Right lobe of liver (tissue), 6 donors: ENCODE data around the gene GLP2R. TPM values are rescaled to one million over a fixed set of nuclear protein-coding genes. Genes with fewer than 3 reads are reported as not detected.
A peak's percentile ranks its signal among the peaks of the same experiment; 100 is the strongest.

Experiments used
- ATAC-seq, 4 donors: fragments of 200-7000 bp; cut with Tn5 transposase; one replicate each; pipeline ENCODE4 v1.9.1; 2020; ENCODE audit warnings: mild to moderate bottlenecking in 4 of 4, moderate library complexity in 4 of 4
- DNase-seq, 3 donors: peaks; one replicate each; pipeline ENCODE4 v3.0.0-alpha.2; 2020
- H3K27ac ChIP-seq, 3 donors: fragments of 200-600 bp; one replicate each; pipeline ENCODE4 v1.8.0; 2022
- H3K27me3 ChIP-seq, 2 donors: fragments of 200-600 bp; one replicate each; pipeline ENCODE4 v1.8.0; 2022
- H3K36me3 ChIP-seq, 4 donors: fragments of 200-600 bp; sonication (generic) in 1 of 4; one replicate each; pipeline versions ENCODE4 v1.5.1 to v1.8.0; 2017 to 2022; ENCODE audit warnings: control low read depth in 1 of 4
- H3K4me1 ChIP-seq, 4 donors: fragments of 200-600 bp; sonication (generic) in 1 of 4; one replicate each; pipeline versions ENCODE4 v1.5.1 to v1.8.0; 2017 to 2022; ENCODE audit warnings: control low read depth in 1 of 4
- H3K4me3 ChIP-seq, 3 donors: fragments of 200-600 bp; one replicate each; pipeline ENCODE4 v1.8.0; 2022
- H3K9me3 ChIP-seq, 4 donors: fragments of 200-600 bp; sonication (generic) in 1 of 4; one replicate each; pipeline versions ENCODE4 v1.5.1 to v1.8.0; 2017 to 2022; ENCODE audit warnings: control low read depth in 1 of 4
- POLR2A ChIP-seq: fragments of 450-650 bp; IDR thresholded peaks from one replicate; pipeline ENCODE4 v1.6.1; 2017; ENCODE audit warnings: antibody characterized with exemption, mild to moderate bottlenecking
- WGBS: methylation state at CpG from one replicate; pipeline ENCODE4 v1.1.6; 2018; ENCODE audit warnings: low coverage, low lambda C conversion rate; ENCODE audit not compliant: insufficient coverage; ENCODE audit errors: missing lambda C conversion rate; 5-methylcytosine and 5-hydroxymethylcytosine counted together
- intact Hi-C, 2 donors: fragments of 100-400 bp; cut with DNase I; formaldehyde crosslinking; loops; one replicate each; pipeline versions ENCODE4 v1.11.2 to v1.14.1; 2022
- total RNA-seq, 6 experiments: library from RNA; depleted of rRNA in 2 of 6; stranded (reverse); fragments of >200 nt in 2 of 6; fragmentation: NEBNext Ultra II Directional in 3 of 6; extraction: Animal tissue kit (Norgen Biotek cat#: 25700) in 3 of 6; gene quantifications; one replicate each; pipeline versions ENCODE4 v1.1.0 to v1.2.4, GENCODE V29; 2016 to 2023
- TF ChIP-seq, protein P1 (sequence below), 4 donors: fragments of 200-600 bp in 3 of 4; fragments of 450-650 bp in 1 of 4; IDR thresholded peaks; one replicate each; pipeline versions ENCODE4 v1.5.1 to v1.8.0; 2016 to 2022; ENCODE audit warnings: antibody characterized with exemption in 4 of 4, mild to moderate bottlenecking in 2 of 4
- donor health status: DM: no; HTN: yes; CAD: no.
- donor health status: DM: no; HTN: no; CAD: no.
- donor health status: DM: no; HTN: no; CAD: no.
- donor health status: DM: no; HTN: yes; CAD: no.
- donor health status: DM: no; HTN: yes; CAD: no.

GLP2R gene
- total RNA-seq, 6 experiments from 2014 or later = 0.12 to 2.4 (median 0.63) TPM

DNA sequence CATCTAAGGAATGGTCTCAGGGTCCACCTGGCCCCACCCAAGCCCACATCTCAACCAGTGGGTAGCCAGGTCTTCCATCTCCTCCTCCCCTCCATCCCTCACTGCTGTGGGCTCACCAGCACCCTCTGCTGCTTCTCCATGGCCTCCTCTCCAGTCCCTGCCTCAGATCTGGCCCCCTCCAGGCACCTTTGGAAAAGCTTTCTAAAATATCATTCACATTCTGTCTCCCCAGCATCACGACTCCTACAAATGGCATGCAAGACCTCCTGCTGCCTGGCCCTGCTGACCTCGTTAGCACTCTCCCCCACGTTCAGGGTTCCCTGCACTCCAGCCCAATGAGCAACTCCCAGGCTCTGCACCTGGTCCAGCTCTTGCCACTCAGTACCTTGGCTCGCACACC is 13.7 kb downstream of the GLP2R start:
- Histone ChIP-seq H3K27me3 (no peaks in the 10 kb centered on the region), H3K4me1 (peaks cover 0 to 5% (median 3%) of the 10 kb centered on the region in 4 donors), H3K27ac (no peak overlapping the region), H3K9me3 (no peaks in the 10 kb centered on the region), H3K4me3 (no peak overlapping the region), H3K36me3 (no peaks in the 10 kb centered on the region)
- ATAC-seq = no peak
- intact Hi-C loops = no loop called here
- 53% methylated on average over 4 of the region's 4 CpGs for WGBS
- no peak for TF ChIP-seq POLR2A
- TF ChIP-seq, protein P1, sequence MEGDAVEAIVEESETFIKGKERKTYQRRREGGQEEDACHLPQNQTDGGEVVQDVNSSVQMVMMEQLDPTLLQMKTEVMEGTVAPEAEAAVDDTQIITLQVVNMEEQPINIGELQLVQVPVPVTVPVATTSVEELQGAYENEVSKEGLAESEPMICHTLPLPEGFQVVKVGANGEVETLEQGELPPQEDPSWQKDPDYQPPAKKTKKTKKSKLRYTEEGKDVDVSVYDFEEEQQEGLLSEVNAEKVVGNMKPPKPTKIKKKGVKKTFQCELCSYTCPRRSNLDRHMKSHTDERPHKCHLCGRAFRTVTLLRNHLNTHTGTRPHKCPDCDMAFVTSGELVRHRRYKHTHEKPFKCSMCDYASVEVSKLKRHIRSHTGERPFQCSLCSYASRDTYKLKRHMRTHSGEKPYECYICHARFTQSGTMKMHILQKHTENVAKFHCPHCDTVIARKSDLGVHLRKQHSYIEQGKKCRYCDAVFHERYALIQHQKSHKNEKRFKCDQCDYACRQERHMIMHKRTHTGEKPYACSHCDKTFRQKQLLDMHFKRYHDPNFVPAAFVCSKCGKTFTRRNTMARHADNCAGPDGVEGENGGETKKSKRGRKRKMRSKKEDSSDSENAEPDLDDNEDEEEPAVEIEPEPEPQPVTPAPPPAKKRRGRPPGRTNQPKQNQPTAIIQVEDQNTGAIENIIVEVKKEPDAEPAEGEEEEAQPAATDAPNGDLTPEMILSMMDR (IDR thresholded peaks at IDR 0.05) = no peak
- DNase-seq = no peak

GRCh38 chr17:9842057-9842758 is 16.5 kb downstream of the GLP2R start:
- WGBS = 0% methylated on average over 4 of the region's 14 CpGs
- no peak overlapping the region for H3K4me3 ChIP-seq
- peak overlapping the region in 2 of 3 donors; percentile 24 for H3K27ac ChIP-seq
- H3K9me3 ChIP-seq = no peaks in the 10 kb centered on the region
- peak; percentile 96 to 98 (median 98) for ATAC-seq
- intact Hi-C loops = no loop called here
- peak; percentile 40 to 80 (median 64) for DNase-seq
- H3K36me3 ChIP-seq = no peaks in the 10 kb centered on the region
- peaks cover 0 to 5% (median 3%) of the 10 kb centered on the region in 4 donors for H3K4me1 ChIP-seq
- TF ChIP-seq POLR2A = no peak
- TF ChIP-seq, protein P1 (IDR thresholded peaks at IDR 0.05) = no peak
- no peaks in the 10 kb centered on the region for H3K27me3 ChIP-seq

GRCh38 chr17:9843152-9844010 is 17.7 kb downstream of the GLP2R start:
- Histone ChIP-seq H3K27me3 (no peaks in the 10 kb centered on the region), H3K27ac (no peak overlapping the region), H3K4me1 (peaks cover 0 to 5% (median 3%) of the 10 kb centered on the region in 4 donors), H3K9me3 (no peaks in the 10 kb centered on the region), H3K36me3 (no peaks in the 10 kb centered on the region), H3K4me3 (no peak overlapping the region)
- no peak for ATAC-seq
- WGBS = 73% methylated on average over 11 of the region's 14 CpGs
- intact Hi-C loops = no loop called here
- no peak for TF ChIP-seq POLR2A
- TF ChIP-seq, protein P1 (IDR thresholded peaks at IDR 0.05) = no peak
- DNase-seq = no peak

DNA sequence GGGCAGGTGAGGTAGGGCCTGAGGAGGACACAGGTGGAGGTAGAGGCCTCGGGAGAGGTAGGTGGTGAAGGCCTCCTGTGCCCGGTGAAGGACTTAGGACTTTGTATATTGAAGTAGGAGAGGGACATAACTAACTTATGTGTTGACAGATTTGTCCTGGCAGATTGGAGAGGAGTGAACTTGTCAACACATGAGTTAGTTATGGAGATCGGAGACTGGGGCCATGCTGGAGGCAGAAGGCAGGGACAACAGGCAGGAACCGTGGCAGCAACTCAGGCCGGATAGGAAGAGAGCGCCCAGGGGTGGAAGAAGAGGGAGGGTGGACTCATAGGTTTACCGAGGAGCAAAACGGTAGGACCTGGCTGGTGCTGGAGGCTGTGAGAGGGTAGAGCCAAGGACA is 18.4 kb downstream of the GLP2R start:
- Histone ChIP-seq H3K36me3 (no peaks in the 10 kb centered on the region), H3K4me3 (no peak overlapping the region), H3K27ac (no peak overlapping the region), H3K4me1 (peaks cover 0 to 5% (median 3%) of the 10 kb centered on the region in 4 donors), H3K9me3 (no peaks in the 10 kb centered on the region), H3K27me3 (no peaks in the 10 kb centered on the region)
- TF ChIP-seq, protein P1 (IDR thresholded peaks at IDR 0.05) = no peak
- TF ChIP-seq POLR2A = no peak
- ATAC-seq = no peak
- 50% methylated on average over 2 of the region's 8 CpGs for WGBS
- DNase-seq = no peak
- intact Hi-C loops = no loop called here
